ENCODE data around the gene TMEM72.

The TMEM72 gene

DNA sequence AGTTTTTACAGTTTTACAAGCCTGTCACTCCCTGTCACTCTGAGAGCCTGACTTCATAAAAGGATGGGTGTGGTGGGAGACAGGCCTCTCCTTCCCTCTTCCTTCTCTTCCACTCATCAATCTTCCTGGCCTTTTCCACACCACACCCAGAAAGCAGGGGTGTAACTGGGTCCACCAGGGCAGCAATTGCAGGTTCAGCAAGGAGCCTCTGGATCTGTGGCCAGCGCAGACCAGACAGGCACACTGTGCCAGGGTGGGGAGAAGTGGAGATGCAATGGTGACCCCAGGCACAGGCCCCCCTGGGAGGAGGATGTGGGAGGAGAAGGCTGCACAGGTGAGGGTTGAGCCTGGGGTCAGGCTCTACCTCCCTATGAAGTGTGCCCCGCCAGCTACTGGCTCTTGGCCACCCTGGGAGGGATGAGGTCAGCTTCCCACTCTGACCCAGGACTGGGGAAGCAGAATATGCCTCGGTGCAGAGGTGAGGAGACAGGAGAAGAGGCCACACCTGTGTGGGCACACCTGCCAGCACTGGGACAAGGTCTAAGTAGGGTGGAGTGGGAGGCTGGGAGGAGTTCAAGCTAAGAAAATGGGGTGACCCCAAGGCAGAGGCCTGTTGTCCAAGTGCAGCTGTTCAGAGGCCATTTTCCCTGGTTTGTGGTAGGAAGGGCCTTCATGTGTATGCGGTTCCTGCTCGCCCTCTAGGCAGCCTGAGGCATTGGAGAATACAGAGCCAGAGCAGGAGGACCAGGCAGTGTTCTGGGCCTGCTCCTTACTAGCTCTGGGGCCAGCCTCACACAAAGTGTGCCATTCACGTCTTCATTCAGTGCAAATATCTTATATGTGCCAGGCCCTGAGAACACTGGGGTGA lies 20.2 kb upstream of the TMEM72 start:
- no peak for DNase-seq

DNA sequence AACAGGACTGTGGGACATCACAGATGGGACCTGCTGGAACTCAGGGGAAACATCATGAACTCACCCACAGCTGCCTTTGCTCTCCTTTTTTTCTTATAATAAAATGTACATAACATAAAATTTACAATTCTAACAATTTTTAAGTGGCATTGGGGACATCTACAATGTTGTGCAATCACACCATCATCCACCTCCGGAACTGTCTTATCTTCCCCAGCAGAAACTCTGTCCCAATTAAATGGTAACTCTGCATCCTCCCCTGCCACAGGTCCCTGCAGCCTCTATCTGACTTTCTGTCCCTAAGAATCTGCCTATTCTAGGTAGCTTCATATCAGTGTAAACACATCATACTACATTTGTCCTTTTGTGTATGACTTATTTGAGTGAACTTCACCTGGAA lies 19.4 kb upstream of the TMEM72 start:
- no peak for DNase-seq

DNA sequence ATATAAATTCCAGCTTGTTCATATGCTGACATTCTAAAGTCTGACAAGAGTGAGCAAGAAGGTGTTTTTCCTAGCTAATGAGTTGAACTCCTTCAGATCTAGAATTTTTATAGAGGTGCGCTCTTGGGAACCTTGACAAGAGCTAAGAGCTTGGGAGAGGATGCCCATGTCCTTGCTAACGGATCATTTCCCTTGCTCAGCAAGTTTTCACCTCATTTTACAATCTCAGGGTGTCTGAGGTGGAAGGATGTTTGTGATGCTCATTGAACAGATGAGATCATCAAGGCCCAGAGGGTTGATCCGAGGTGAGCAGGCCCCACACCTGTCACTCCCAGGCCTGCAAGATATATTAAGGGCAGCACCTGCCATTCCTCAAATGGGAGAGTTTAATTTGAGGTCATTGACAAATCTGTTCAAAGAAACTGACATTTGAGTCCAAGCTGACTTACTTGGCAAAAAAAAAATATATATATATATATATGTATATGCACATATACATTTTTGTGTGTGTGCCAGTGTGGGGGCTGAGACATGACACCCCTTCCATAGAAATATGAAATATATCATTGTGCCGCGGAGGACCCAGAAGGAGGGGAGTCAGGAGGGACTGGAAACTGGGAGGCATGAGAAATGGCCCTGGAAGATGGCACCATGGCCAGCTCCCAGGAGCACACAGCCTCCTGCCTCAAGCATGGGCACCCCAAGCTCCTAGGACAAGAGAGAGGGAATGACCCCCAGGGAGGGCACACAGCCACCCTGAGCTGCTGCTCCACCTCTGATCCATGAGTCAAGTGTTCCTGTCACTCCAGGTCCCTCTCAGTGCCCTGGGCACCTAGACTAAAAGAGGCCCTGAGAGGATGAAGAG lies 17.3 kb upstream of the TMEM72 start:
- DNase-seq = no peak

DNA sequence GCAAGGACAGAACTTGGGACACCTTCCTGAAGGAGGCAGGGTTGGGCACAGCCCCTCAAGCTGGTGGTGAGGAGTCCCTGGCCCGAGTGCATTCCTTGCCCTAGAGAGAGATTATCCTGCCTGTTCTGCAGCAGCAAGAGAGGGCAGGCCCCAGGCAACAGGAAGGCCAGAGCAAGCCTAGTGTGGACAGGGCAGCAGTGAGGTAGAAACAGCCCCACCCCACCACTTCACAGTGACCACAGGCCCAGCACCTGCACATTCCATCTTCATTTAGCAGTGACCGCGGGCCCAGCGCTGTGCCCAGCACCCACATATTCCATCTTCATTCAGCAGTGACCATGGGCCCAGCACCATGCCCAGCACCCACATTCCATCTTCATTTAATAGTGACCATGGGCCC lies 16.4 kb upstream of the TMEM72 start:
- DNase-seq = no peak

DNA sequence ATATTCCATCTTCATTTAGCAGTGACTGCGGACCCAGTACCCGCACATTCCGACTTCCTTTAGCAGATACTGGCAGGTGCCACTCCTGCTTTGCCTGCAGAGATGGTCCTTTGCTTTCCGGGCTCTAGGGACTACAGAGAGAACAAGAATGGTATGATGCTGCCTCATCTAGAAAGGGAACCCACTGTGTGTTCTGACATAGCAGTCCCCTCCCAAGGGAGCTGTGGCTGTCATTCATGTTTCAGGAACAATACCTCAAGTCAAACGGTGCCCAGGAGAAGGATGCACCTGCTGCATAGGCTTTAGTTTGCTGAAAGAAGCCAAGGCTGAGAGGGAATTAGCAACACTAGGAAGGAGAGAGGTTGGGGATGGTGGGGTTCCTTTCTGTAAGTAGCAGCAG lies 15.9 kb upstream of the TMEM72 start:
- no peak for DNase-seq

DNA sequence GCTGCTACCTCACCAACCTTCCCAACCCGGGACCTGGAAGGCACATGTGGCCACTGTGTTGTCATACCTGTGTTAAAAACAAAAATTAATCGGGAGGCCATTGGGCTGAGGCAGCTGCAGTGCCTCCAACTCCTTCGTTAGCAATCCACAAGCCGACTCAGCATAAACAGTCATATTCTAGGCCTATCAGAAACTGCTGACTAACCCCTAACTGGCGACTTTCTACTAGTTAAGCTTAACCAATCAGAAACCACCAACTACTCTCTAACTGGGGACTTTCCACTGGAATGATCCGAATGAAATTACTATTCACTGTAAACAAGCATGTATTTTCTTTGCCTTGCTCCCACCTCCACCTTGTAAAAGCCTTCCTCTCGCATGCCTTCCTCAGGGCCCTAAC lies 14.1 kb upstream of the TMEM72 start:
- DNase-seq = no peak

DNA sequence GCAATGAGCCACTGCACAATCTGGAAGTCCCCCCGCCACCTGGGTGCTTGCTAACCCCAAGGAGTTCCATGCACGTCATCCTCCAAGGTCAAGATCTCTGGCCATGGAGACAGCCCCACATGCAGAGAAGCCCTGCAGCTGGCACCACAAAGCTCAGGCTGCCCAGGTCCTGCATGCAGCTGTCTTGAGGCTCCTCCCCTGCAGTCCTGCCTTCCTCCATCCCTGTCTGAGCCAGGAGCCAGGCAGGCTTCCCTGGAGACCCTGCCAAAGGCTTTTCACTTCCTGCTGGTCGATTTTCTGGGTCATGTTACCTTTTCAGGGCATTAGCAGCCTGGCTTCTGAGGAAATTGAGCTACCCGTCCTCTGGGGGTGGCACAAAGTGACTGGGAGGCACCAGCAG lies 12.5 kb upstream of the TMEM72 start:
- DNase-seq = no peak

DNA sequence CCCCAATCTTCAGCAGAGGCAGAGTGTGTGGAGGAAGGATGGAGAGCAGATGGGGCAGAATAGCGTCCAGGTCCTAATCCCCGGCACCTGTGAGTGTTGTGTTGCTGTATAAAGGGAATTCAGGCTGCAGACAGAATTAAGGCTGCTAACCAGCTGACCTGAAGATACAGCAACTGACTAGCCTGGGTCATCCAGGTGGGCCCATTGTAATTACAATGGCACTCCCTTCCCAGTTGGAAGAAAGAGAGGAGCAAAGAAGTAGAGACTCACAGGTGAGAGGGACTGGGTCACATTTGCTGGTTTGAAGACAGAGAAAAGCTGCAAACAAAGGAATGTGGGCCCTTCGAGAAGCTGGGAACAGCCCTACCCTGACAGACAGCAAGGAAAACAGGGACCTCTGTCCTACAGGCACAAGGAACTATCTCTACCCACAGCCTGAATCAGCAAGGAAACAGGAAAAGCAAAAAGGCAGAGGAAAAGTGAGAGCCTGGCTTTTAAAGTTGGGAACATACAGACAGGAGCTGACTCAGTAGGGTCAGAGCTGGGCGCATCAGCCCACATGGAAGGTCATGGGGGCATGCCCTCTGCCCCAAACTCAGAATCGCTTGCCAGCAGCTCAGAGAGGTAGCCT lies 11.6 kb upstream of the TMEM72 start:
- no peak for DNase-seq

DNA sequence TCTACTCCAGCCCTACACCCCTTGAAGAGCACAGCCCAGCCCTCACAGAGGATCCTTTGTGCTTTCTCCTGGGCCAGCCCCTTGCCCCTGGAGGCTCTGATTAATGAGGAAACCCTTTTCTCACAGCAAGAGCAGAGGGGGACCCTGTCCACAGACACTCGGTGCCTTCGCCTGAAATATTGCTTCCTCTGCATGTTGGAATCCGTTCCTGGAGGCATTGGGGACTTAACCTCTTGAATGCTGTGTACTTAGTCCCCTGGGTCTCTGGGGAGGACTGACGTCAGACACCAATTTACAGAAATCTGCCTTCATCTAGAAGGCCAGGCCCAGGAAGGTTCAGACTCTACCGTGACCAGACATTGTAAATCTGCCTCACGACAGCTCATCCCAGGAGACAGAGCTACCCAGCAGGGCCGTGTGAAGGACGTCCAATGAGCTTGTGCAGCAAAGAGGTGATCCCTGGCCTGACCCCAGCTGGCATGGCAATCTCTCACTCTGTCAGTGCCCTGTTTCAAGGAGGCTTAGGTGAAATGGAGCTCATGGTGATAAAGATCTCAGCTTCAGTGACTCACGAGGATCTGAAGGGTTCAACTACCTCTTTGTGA lies 8.1 kb upstream of the TMEM72 start:
- DNase-seq = peak; percentile 21

DNA sequence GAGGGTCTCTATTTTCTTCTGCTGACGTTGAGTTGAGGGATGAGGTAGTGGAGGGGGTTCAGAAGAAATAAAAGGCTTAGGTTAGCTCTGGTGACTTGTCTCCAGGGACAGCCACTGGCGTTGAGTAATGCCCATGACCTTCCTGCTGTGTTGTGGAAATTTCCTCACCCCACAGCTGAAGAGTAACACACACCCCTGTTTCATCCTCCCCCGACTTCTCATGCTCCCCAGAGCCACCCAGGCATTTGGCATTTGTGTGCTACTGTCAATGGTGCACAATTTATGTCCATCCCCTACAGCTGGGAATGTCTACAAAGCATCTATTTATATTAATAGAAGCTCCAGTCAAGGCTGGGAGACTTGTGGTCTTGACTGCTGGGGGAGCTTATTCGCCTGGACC lies 4.7 kb upstream of the TMEM72 start:
- DNase-seq = no peak

DNA sequence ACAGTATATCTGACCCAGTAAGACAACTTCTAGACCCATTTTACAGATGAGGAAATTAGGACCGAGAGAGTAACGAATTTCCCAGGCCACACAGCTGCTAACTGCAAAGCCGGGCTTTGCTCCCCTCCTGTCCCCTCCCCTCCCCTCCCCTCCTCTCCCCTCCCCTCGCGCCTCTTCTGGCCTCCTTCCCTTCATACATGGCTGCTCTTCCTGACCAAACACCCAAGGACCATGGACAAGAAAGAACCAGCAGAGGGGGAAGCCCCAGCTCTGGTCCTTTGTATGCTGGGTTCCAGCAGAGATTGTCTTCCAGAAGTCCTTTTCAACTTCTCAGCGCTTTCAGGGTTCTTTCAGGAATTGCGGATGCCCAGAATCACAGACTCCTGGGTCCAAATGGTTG lies 3.6 kb upstream of the TMEM72 start:
- DNase-seq = no peak

DNA sequence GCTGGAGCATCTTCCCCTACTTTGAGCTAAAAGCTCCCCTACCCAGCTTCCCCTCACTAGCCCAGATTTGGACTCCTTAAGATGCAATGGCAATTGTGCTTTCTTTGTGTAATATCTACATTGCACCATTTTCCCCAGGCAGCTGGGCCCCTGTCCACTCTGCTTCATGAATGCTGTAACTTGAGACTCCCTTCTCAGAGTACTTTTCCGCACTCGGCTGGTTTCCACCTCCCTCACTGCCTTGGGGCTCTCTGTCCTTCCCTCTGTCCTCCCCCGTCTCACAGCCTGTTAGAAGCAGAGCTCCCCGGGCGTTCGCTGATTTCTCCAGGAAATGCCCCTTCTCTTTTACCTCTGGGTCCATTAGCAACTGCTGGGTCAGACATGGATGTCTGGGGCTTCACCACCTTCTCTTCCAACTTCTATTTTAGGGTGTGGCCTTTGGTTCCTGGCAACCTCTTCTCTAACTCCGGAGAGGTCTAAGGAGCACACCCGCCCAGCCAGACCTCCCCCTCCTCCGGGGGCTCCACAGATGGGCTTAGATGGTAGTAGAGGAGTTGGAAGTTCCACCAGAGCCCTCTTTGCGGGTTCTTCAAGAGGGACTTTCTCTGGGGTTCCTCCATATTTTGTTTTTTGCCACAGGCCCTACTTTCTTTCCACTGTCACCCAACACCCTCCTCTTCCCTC lies 2.9 kb upstream of the TMEM72 start:
- peak; percentile 7 for DNase-seq

DNA sequence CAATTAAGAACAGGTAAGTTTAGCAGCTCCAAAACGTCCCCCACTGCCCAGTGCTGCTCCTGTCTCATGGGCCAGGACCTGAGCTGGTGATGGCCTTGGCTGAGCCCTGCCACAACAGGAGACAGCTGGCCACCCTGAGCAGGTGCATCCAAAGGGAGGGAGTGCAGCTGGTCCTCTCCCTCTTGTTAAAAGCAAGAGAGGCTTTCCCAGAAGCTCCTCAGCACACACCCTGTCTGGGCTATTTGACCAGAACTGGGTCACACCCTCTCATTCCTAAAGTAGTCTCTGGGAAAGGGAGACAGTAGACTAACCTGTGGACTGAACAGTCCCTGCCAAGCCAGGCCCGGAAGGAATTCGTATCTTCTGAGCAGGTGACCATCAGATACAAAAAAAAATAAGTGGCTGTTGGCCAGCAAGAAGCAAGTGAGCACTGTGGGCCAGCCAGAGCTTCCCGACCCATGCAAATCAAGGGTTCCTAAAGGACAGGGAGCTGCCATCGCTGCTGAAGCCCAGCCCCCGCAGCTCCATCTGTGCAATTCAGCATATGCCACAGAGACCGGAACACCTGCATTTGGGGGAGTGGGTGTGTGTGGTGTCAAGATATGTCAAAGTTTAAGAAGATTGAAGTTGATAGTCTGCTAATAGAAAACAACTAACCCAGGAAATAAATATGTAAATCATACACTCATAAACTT lies 2.1 kb upstream of the TMEM72 start:
- DNase-seq = no peak

DNA sequence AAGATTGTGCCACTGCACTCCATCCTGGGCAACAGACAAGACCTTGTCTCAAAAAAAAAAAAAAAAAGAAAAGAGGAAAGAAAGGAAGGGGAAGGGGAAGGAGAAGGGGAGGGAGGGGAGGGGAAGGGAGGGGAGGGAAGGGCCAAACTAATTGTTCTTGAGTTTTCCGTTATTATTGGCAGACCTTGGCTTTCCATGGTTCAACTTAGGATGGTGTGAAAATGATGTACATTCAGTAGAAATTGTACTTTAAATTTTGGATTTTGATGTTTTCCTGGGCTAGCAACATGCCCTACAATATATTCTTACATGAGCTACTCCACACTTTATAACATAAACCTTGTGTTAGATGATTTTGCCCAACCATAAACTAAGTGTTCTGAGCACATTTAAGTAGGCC lies 1.2 kb upstream of the TMEM72 start:
- no peak for DNase-seq

DNA sequence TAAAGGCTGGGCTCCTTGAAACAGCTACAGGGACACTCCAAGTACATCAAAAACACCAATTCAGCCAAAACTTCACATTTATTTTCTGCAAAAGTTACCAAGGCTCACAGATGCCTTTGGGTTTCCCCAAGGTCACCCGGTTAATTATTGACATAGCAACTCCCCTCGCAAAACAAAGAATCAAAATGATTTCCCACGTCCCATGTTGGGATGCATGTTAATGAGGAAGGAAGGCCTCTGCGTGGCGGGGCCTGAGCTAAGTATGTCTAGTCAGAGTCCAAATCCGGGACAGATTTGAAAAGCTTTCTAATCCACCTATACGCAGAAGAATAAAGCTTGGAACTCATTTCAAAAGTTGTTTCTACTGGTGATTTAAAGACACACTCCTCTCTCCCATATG lies 535 bp upstream of the TMEM72 start:
- DNase-seq = no peak

DNA sequence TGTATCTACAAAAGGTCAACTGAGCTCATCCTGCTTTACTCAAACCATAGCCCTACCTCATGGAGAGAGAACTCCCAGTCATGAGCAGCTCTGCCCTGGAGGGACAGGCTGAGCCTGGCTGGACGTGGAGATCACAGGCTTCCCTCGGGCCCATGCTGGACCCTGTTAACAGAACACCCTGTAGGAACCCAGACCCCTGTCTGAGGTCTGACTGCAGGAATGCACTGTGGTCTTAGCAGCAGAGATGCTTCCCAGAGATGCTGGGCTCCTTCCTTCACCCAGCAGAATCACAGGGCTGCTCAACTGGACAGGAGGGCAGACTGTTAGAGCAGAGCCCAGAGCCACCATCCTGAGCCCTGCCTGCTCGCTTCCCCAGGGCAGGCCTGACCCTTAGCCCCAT lies 814 bp downstream of the TMEM72 start:
- no peak for DNase-seq

DNA sequence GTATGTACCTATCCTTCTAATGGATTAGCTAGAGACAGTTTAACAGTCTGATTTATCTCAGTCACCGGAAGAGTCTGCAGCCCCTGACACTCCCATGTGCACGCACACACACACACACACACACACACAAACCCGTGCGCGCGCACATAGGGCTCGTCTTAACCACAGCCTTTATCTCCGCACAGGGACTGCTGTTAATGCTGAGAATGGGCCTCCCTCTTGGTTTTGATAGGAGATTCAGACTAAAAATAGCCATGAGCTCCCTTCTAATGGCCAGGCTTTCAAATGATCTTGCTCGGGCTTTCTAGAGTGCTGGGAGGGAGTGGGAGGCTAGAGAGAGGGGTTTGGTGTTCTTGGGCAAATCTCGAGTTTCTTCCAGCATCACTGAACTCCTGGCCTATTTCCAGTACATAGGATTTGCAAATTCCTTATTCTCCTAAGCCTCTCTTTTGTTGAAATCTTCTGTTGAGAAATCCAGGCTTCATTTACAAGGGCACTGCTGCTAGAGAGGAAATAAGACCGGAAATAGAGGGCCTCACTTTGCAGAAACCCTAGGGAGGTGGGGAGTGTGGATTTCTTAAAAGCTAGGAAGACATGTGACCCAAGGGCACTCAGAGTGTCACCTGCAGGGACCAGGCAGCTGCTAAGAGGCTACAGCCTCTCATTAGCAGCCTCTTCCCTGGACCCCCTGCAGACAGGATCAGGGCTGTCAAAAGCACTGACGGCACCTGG lies 2.4 kb downstream of the TMEM72 start:
- no peak for DNase-seq

DNA sequence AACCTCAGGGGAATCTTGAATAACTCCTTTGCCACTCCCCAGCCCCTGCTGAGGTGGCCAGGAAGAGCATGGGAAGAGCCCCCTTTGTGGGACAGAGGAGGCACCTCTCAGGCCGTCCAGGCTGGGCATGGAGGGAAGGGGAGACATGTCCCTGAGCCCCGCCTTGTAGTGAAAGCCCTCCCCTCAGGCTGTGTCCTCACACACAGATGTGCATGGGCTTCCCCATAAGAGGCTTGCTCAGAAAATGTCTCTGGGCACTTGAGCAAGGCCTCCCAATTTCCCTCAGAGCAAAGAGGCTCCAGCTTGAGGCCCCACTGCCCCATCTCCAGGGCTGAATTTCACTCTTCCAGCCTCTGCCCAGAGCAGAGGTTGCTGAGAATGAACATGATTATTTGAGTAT lies 3.8 kb downstream of the TMEM72 start:
- DNase-seq = no peak

DNA sequence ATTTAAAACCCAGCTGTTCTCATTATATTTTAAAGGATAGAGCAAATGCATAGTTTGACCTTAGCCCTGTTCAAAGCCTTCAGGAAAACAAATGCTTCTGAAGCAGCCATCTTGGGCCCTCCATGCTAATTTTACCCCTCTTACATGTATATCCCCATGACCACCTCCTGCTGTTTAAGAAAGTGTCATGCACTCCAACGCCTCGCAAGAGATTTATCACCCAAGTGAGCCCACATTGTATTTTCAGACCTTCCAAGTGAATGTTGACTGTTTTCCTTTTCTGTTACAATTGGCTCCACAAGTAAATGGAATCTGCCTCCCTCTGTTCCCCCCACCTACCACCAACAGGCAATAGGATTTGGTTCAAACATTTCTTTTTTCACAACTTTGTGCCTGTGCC lies 5.3 kb downstream of the TMEM72 start:
- DNase-seq = no peak

DNA sequence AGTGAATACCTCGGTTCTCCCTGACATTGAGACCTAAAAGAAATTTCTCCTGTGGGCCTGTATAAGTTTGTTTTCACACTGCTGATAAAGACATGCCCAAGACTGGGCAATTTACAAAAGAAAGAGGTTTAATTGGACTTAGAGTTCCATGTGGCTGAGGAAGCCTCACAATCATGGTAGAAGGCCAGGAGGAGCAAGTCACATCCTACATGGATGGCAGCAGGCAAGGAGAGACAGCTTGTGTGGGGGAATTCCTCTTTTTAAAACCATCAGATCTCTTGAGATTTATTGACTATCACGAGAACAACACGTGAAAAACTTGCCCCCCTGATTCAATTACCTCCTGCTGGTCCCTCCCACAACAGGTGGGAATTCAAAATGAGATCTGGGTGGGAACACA lies 6.7 kb downstream of the TMEM72 start:
- no peak for DNase-seq

DNA sequence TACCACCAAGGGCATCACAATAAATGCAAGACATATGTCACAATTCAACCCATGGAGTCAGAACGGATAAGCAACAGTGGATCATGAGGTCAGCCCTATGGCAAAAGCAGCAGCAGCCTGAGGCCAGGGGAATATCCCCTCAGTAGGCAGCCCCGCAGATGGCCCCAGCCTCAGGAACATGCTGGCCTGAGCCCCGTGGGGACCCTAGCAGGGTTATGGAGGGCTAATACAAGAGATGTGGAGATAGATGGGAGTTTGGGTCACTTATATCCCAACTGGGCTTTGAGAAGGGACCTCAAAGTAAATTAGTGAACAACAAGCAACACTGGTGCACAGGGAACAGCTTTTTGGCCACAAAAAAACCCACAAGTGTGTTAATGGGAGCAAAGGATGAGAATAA lies 9.1 kb downstream of the TMEM72 start:
- DNase-seq = no peak

Measured in fibroblast of skin of back (primary cell).